Spleen (tissue), 11 donors: Measurements from ENCODE around the gene ATP8A2. TPM values are rescaled to one million over a fixed set of nuclear protein-coding genes. Genes with fewer than 3 reads are reported as not detected.

Experiments
- DNase-seq: peaks from one replicate; pipeline ENCODE4 v3.0.0-alpha.2; 2020
- H3K27ac ChIP-seq, 8 donors: fragments of 200-600 bp; sonication (generic) in 7 of 8; 1 replicate in 4 of 8; 2 replicates in 4 of 8; pipeline versions ENCODE4 v1.5.0 to v1.8.0; 2016 to 2021; ENCODE audit warnings: inconsistent platforms in 4 of 8, mild to moderate bottlenecking in 4 of 8, moderate library complexity in 1 of 8
- H3K27me3 ChIP-seq, 7 donors: fragments of 200-600 bp; sonication (generic) in 6 of 7; replicated peaks in 1 of 7; 1 replicate in 4 of 7; 2 replicates in 3 of 7; pipeline versions ENCODE4 v1.5.0 to v1.8.0; 2016 to 2021; ENCODE audit warnings: inconsistent platforms in 3 of 7, mild to moderate bottlenecking in 1 of 7
- H3K36me3 ChIP-seq, 6 donors: fragments of 200-600 bp; sonication (generic) in 5 of 6; 1 replicate in 4 of 6; 2 replicates in 2 of 6; pipeline versions ENCODE4 v1.5.0 to v1.8.0; 2016 to 2021; ENCODE audit warnings: inconsistent platforms in 2 of 6
- H3K4me1 ChIP-seq, 6 donors: fragments of 200-600 bp; sonication (generic) in 5 of 6; 1 replicate in 3 of 6; 2 replicates in 3 of 6; pipeline versions ENCODE4 v1.5.0 to v1.8.0; 2016 to 2021; ENCODE audit warnings: inconsistent platforms in 3 of 6
- H3K4me3 ChIP-seq, 8 donors: fragments of 200-600 bp; sonication (generic) in 7 of 8; 1 replicate in 4 of 8; 2 replicates in 4 of 8; pipeline versions ENCODE4 v1.5.0 to v1.8.0; 2016 to 2021; ENCODE audit warnings: inconsistent platforms in 4 of 8, mild to moderate bottlenecking in 4 of 8, moderate library complexity in 2 of 8
- H3K9me3 ChIP-seq, 8 donors: fragments of 200-600 bp; sonication (generic) in 7 of 8; 1 replicate in 4 of 8; 2 replicates in 4 of 8; pipeline versions ENCODE4 v1.5.0 to v1.8.0; 2016 to 2021; ENCODE audit warnings: inconsistent platforms in 4 of 8
- CTCF ChIP-seq, 11 experiments: fragments of 200-600 bp in 7 of 11; fragments of 450-650 bp in 4 of 11; sonication (generic) in 4 of 11; IDR thresholded peaks in 8 of 11; conservative IDR thresholded peaks in 3 of 11; 1 replicate in 7 of 11; 2 replicates in 4 of 11; pipeline versions ENCODE4 v1.4.0 to v1.8.0; 2016 to 2021; ENCODE audit warnings: antibody characterized with exemption in 11 of 11, inconsistent platforms in 4 of 11, mild to moderate bottlenecking in 1 of 11
- POLR2A ChIP-seq, 3 donors: fragments of 450-650 bp; IDR thresholded peaks; one replicate each; pipeline ENCODE4 v1.5.1; 2017; ENCODE audit warnings: antibody characterized with exemption in 3 of 3, mild to moderate bottlenecking in 1 of 3
- POLR2AphosphoS5 ChIP-seq, 3 donors: sonication (generic); formaldehyde crosslinking; IDR thresholded peaks; one replicate each; pipeline ENCODE4 v1.5.1; 2017; ENCODE audit warnings: antibody characterized with exemption in 3 of 3
- WGBS, 5 donors: extraction: QIAGEN DNeasy Blood & Tissue Kit in 3 of 5; methylation state at CpG; one replicate each; pipeline versions ENCODE4 v1.1.5 to v1.1.7; 2013 to 2018; 5-methylcytosine and 5-hydroxymethylcytosine counted together
- intact Hi-C: fragments of 100-400 bp; cut with DNase I; formaldehyde crosslinking; loops from one replicate; pipeline ENCODE4 v1.15.0; 2023; ENCODE audit warnings: low total_unique reads
- polyA plus RNA-seq, 3 donors: library from polyadenylated mRNA; stranded (reverse); fragments of 200-250 nt; gene quantifications; one replicate each; pipeline ENCODE4 v1.2.1, GENCODE V29; 2013
- total RNA-seq, 7 donors: library from RNA; depleted of rRNA in 3 of 7; stranded (reverse); fragments of >200 nt in 3 of 7; fragmentation: NEBNext Ultra II Directional in 4 of 7; extraction: Animal tissue kit (Norgen Biotek cat#: 25700) in 4 of 7; gene quantifications; one replicate each; pipeline versions ENCODE4 v1.1.0 to v1.2.1, GENCODE V29; 2016 to 2021
- donor health status: healthy with polysubstance abuse.
- donor health status: DM: no; HTN: no; CAD: no; lungs with moderate emphysema.
- donor health status: DM: no; HTN: no; CAD: no.
- donor health status: Bipolar disorder and iron deficiency.
- donor health status: healthy.
- donor health status: DM: no; HTN: no; CAD: no.
- donor health status: DM: yes; HTN: yes; CAD: no.

The ATP8A2 gene
- total and polyA plus RNA-seq, 10 donors, result 0.09 to 0.46 (median 0.25) TPM

- WGBS, 5 donors, result 84 to 89% (median 85%) methylated on average over 6 of the region's 6 CpGs
- peaks cover 0 to 6% (median 0%) of the 10 kb centered on the region in 8 donors for H3K9me3 ChIP-seq
- H3K4me1 ChIP-seq, result peaks cover 0 to 18% (median 5%) of the 10 kb centered on the region in 6 donors
- TF ChIP-seq CTCF (IDR thresholded peaks at IDR 0.05 in 8 of 11, conservative IDR thresholded peaks at IDR 0.05 in 3 of 11), result no peak
- TF ChIP-seq POLR2A (IDR thresholded peaks at IDR 0.05), result no peak
- TF ChIP-seq POLR2AphosphoS5 (IDR thresholded peaks at IDR 0.05), result no peak
- DNase-seq, result no peak
- H3K27ac ChIP-seq, result peak overlapping the region in 1 of 8 donors; percentile 21
- no peak overlapping the region for H3K4me3 ChIP-seq
- no peaks in the 10 kb centered on the region for H3K36me3 ChIP-seq
- intact Hi-C loops, result no loop called here
- peaks cover 0 to 27% (median 3%) of the 10 kb centered on the region in 7 donors for H3K27me3 ChIP-seq
Observed at GRCh38 chr13:26016189-26016588, 644.4 kb downstream of the ATP8A2 start.

- H3K4me3 ChIP-seq, result no peak overlapping the region
- H3K27me3 ChIP-seq, result peaks cover 0 to 17% (median under 1%) of the 10 kb centered on the region in 7 donors
- no peak overlapping the region for H3K27ac ChIP-seq
- DNase-seq, result no peak
- WGBS, 5 donors, result 73 to 80% (median 76%) methylated on average over 9 of the region's 9 CpGs
- intact Hi-C loops, result no loop called here
- H3K9me3 ChIP-seq, result peaks cover 0 to 6% (median 0%) of the 10 kb centered on the region in 8 donors
- H3K36me3 ChIP-seq, result no peaks in the 10 kb centered on the region
- peaks cover 0 to 12% (median 0%) of the 10 kb centered on the region in 6 donors for H3K4me1 ChIP-seq
- TF ChIP-seq POLR2A (IDR thresholded peaks at IDR 0.05) (no peak), POLR2AphosphoS5 (IDR thresholded peaks at IDR 0.05) (no peak), CTCF (IDR thresholded peaks at IDR 0.05 in 8 of 11, conservative IDR thresholded peaks at IDR 0.05 in 3 of 11) (no peak)
Observed at GRCh38 chr13:26017196-26017921, 645.6 kb downstream of the ATP8A2 start.

- no peak for TF ChIP-seq POLR2A (IDR thresholded peaks at IDR 0.05)
- TF ChIP-seq CTCF (IDR thresholded peaks at IDR 0.05 in 8 of 11, conservative IDR thresholded peaks at IDR 0.05 in 3 of 11), result no peak
- TF ChIP-seq POLR2AphosphoS5 (IDR thresholded peaks at IDR 0.05), result no peak
- H3K36me3 ChIP-seq, result no peaks in the 10 kb centered on the region
- WGBS, 5 donors, result 65 to 81% (median 76%) methylated on average over 6 of the region's 6 CpGs
- no peak overlapping the region for H3K4me3 ChIP-seq
- peaks cover 0 to 6% (median 0%) of the 10 kb centered on the region in 8 donors for H3K9me3 ChIP-seq
- peaks cover 0 to 9% (median 0%) of the 10 kb centered on the region in 7 donors for H3K27me3 ChIP-seq
- no peak for DNase-seq
- no peak overlapping the region for H3K27ac ChIP-seq
- H3K4me1 ChIP-seq, result peaks cover 0 to 9% (median 0%) of the 10 kb centered on the region in 6 donors
- intact Hi-C loops, result no loop called here
Observed at GRCh38 chr13:26017932-26018665, 646.3 kb downstream of the ATP8A2 start.

- Histone ChIP-seq H3K27ac (no peak overlapping the region), H3K9me3 (peaks cover 0 to under 1% (median 0%) of the 10 kb centered on the region in 8 donors), H3K4me1 (peaks cover 0 to 9% (median 0%) of the 10 kb centered on the region in 6 donors), H3K36me3 (no peaks in the 10 kb centered on the region), H3K27me3 (peaks cover 0 to 6% (median 0%) of the 10 kb centered on the region in 7 donors), H3K4me3 (no peak overlapping the region)
- 84 to 94% (median 87%) methylated on average over 5 to 7 of the region's 7 CpGs for WGBS, 5 donors
- intact Hi-C loops, result no loop called here
- DNase-seq, result no peak
- TF ChIP-seq POLR2AphosphoS5 (IDR thresholded peaks at IDR 0.05) (no peak), POLR2A (IDR thresholded peaks at IDR 0.05) (no peak), CTCF (IDR thresholded peaks at IDR 0.05 in 8 of 11, conservative IDR thresholded peaks at IDR 0.05 in 3 of 11) (no peak)
Observed at GRCh38 chr13:26019251-26019650, 647.5 kb downstream of the ATP8A2 start.
